Measurements from ENCODE around the gene PDXK. TPM values are rescaled to one million over a fixed set of nuclear protein-coding genes. Genes with fewer than 3 reads are reported as not detected.

The PDXK gene
- total and polyA plus RNA-seq, 9 of the 15 experiments (the other 6 are each of a cell fraction or from before 2014, with no cell fraction given) = 5.6 to 162 (median 76.5) TPM

DNA sequence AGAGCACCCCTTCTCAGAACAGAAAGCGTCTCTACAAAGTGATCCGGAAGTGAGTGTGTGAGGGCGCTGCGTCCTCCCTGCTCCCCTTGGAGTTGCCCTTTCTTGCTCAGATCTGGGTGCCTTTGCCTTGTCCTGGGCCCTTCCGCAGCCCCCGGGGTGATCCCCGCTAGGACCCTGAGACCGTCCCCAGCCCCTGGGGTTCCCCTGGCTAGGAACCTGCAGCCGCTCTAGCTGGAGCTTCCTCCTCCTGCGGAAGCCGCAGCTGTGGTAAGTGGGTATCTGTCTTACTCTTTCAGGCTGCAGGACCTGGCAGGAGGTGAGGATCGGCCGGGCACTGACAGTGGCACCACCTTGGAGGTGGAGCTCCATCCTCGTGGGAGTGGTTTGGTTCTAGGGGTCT is 81.6 kb downstream of the PDXK start:
- CTCF ChIA-PET (ENCODE audit: low intra/inter-chr PET ratio) = no interaction called here
- WGBS (ENCODE audit: insufficient coverage, low coverage, missing lambda C conversion rate) = 95% methylated on average over 14 of the region's 14 CpGs
- BruUV-seq (replicated peaks) = no TSS peak
- no peak for TF ChIP-seq NFIX (CRISPR knock-in tag; IDR thresholded peaks at IDR 0.05; ENCODE audit: low read depth)
- TF ChIP-seq, protein P1, sequence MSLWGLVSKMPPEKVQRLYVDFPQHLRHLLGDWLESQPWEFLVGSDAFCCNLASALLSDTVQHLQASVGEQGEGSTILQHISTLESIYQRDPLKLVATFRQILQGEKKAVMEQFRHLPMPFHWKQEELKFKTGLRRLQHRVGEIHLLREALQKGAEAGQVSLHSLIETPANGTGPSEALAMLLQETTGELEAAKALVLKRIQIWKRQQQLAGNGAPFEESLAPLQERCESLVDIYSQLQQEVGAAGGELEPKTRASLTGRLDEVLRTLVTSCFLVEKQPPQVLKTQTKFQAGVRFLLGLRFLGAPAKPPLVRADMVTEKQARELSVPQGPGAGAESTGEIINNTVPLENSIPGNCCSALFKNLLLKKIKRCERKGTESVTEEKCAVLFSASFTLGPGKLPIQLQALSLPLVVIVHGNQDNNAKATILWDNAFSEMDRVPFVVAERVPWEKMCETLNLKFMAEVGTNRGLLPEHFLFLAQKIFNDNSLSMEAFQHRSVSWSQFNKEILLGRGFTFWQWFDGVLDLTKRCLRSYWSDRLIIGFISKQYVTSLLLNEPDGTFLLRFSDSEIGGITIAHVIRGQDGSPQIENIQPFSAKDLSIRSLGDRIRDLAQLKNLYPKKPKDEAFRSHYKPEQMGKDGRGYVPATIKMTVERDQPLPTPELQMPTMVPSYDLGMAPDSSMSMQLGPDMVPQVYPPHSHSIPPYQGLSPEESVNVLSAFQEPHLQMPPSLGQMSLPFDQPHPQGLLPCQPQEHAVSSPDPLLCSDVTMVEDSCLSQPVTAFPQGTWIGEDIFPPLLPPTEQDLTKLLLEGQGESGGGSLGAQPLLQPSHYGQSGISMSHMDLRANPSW (CRISPR knock-in tag; IDR thresholded peaks at IDR 0.05) = no peak
- TF ChIP-seq ZBTB43 (CRISPR knock-in tag; IDR thresholded peaks at IDR 0.05) = no peak
- no peak for TF ChIP-seq ZFP1 (CRISPR knock-in tag; IDR thresholded peaks at IDR 0.05)
- TF ChIP-seq, protein P2, sequence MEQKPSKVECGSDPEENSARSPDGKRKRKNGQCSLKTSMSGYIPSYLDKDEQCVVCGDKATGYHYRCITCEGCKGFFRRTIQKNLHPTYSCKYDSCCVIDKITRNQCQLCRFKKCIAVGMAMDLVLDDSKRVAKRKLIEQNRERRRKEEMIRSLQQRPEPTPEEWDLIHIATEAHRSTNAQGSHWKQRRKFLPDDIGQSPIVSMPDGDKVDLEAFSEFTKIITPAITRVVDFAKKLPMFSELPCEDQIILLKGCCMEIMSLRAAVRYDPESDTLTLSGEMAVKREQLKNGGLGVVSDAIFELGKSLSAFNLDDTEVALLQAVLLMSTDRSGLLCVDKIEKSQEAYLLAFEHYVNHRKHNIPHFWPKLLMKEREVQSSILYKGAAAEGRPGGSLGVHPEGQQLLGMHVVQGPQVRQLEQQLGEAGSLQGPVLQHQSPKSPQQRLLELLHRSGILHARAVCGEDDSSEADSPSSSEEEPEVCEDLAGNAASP (IDR thresholded peaks at IDR 0.05) = no peak
- TF ChIP-seq, protein P3, sequence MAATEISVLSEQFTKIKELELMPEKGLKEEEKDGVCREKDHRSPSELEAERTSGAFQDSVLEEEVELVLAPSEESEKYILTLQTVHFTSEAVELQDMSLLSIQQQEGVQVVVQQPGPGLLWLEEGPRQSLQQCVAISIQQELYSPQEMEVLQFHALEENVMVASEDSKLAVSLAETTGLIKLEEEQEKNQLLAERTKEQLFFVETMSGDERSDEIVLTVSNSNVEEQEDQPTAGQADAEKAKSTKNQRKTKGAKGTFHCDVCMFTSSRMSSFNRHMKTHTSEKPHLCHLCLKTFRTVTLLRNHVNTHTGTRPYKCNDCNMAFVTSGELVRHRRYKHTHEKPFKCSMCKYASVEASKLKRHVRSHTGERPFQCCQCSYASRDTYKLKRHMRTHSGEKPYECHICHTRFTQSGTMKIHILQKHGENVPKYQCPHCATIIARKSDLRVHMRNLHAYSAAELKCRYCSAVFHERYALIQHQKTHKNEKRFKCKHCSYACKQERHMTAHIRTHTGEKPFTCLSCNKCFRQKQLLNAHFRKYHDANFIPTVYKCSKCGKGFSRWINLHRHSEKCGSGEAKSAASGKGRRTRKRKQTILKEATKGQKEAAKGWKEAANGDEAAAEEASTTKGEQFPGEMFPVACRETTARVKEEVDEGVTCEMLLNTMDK (IDR thresholded peaks at IDR 0.05; ENCODE audit: borderline replicate concordance, insufficient read depth, low read depth, low read length, poor library complexity, severe bottlenecking) = no peak
- no peak for TF ChIP-seq ESRRA (IDR thresholded peaks at IDR 0.05; ENCODE audit: borderline replicate concordance, low read depth)
- TF ChIP-seq NR4A1 (CRISPR knock-in tag; IDR thresholded peaks at IDR 0.05) = no peak
- no peak for TF ChIP-seq NR4A1 (tag; IDR thresholded peaks at IDR 0.05)
- no peak for TF ChIP-seq KLF13 (tag; IDR thresholded peaks at IDR 0.05; ENCODE audit: borderline replicate concordance, low read depth)
- TF ChIP-seq C11orf30 (IDR thresholded peaks at IDR 0.05; ENCODE audit: low read depth) = no peak
- TF ChIP-seq CBX8 (IDR thresholded peaks at IDR 0.05; ENCODE audit: borderline replicate concordance, extremely low read depth, low read depth, low read length, poor library complexity, severe bottlenecking) = no peak
- TF ChIP-seq CREM (IDR thresholded peaks at IDR 0.05; ENCODE audit: low read depth) = no peak

More for the DNA sequence above, 81.6 kb downstream of the PDXK start:
- Histone ChIP-seq H3K27me3 (ENCODE audit: control insufficient read depth in 2 of 2, insufficient read depth in 2 of 2, low read length in 2 of 2) (no peaks in the 10 kb centered on the region), H3K4me2 (ENCODE audit: insufficient read depth, low read length) (no peak overlapping the region), H3K4me1 (replicated peaks in 1 of 2; ENCODE audit: control insufficient read depth in 2 of 2, insufficient read depth in 2 of 2, low read length in 2 of 2) (peaks cover 5 to 37% of the 10 kb centered on the region in 2 experiments; a peak in 4 of 5 replicates), H3K9me3 (replicated peaks; ENCODE audit: control insufficient read depth, insufficient read depth, low read depth, low read length) (no peaks in the 10 kb centered on the region), H3K79me2 (ENCODE audit: control insufficient read depth, insufficient read depth, low read length) (peaks cover 9% of the 10 kb centered on the region; the same call in 1 of the 3 replicates), H3K27ac (ENCODE audit: extremely low read depth, low read depth, low read length) (no peak overlapping the region), H2AFZ (ENCODE audit: low read depth, low read length) (no peak overlapping the region), H3K9me1 (ENCODE audit: control insufficient read depth, insufficient read depth, low read length) (no peaks in the 10 kb centered on the region), H3K36me3 (ENCODE audit: control insufficient read depth, insufficient read depth, low read length) (peaks cover 97% of the 10 kb centered on the region), H3K9ac (ENCODE audit: insufficient read depth in 1 of 2, low read depth in 2 of 2, low read length in 2 of 2) (no peak overlapping the region), H4K20me1 (replicated peaks; ENCODE audit: control insufficient read depth, insufficient read depth, low read length) (no peaks in the 10 kb centered on the region; the same call in 1 of the 2 replicates), H3K4me3 (no peak overlapping the region)
- in situ Hi-C loops (cut with MboI) = no loop called here
- POLR2A ChIA-PET = interaction anchor here (1.2 to 2.6 kb wide), 4 partner anchors 9 to 36 kb away, joined by 5 to 11 read pairs (median 6); partner anchors contain the start of gene RRP1
- no peak for ATAC-seq
- intact Hi-C loops (cut with micrococcal nuclease) = no loop called here
- FAIRE-seq = no peak
- no peak for DNase-seq (ENCODE audit: extremely low read depth in 1 of 4, low spot score in 3 of 4)

All from K562 (cell line).